Heart right ventricle (tissue), 16 donors: ENCODE data around the gene THAP7. TPM values are rescaled to one million over a fixed set of nuclear protein-coding genes. Genes with fewer than 3 reads are reported as not detected.
"Not testable (repeated sequence)": the region's sequence is repeated elsewhere in the genome, so short reads cannot be mapped to it uniquely, and the experiment has no call there.

ENCODE experiments used
- ATAC-seq, 8 donors: fragments of 200-7000 bp; cut with Tn5 transposase; one replicate each; pipeline ENCODE4 v1.9.1; 2020; ENCODE audit warnings: mild to moderate bottlenecking in 8 of 8, moderate library complexity in 8 of 8, moderate number of reproducible peaks in 1 of 8
- DNase-seq, 2 donors: peaks; one replicate each; pipeline ENCODE4 v3.0.0-alpha.2; 2020
- H3K27ac ChIP-seq, 10 donors: fragments of 200-600 bp; sonication (generic) in 2 of 10; one replicate each; pipeline versions ENCODE4 v1.5.0 to v1.8.0; 2020 to 2022; ENCODE audit warnings: mild to moderate bottlenecking in 3 of 10
- H3K27me3 ChIP-seq, 7 donors: fragments of 200-600 bp; one replicate each; pipeline ENCODE4 v1.8.0; 2021 to 2022; ENCODE audit warnings: mild to moderate bottlenecking in 2 of 7
- H3K36me3 ChIP-seq, 9 donors: fragments of 200-600 bp; sonication (generic) in 1 of 9; one replicate each; pipeline versions ENCODE4 v1.5.0 to v1.8.0; 2020 to 2022; ENCODE audit warnings: mild to moderate bottlenecking in 2 of 9
- H3K4me1 ChIP-seq, 9 donors: fragments of 200-600 bp; sonication (generic) in 1 of 9; one replicate each; pipeline versions ENCODE4 v1.5.0 to v1.8.0; 2020 to 2022; ENCODE audit warnings: mild to moderate bottlenecking in 4 of 9
- H3K4me3 ChIP-seq, 10 donors: fragments of 200-600 bp; sonication (generic) in 2 of 10; one replicate each; pipeline versions ENCODE4 v1.5.0 to v1.8.0; 2020 to 2022; ENCODE audit warnings: mild to moderate bottlenecking in 7 of 10, moderate library complexity in 2 of 10
- H3K9me3 ChIP-seq, 11 donors: fragments of 200-600 bp in 10 of 11; sonication (generic) in 2 of 11; one replicate each; pipeline versions ENCODE4 v1.5.0 to v1.8.0; 2013 to 2022; ENCODE audit warnings: mild to moderate bottlenecking in 2 of 11, control low read depth in 1 of 11, moderate library complexity in 1 of 11
- WGBS, 2 donors: extraction: QIAGEN DNeasy Blood & Tissue Kit; methylation state at CpG; one replicate each; pipeline ENCODE4 v1.1.7; 2013; ENCODE audit warnings: inconsistent platforms in 1 of 2; 5-methylcytosine and 5-hydroxymethylcytosine counted together
- intact Hi-C, 10 donors: fragments of 100-400 bp; cut with DNase I; formaldehyde crosslinking; loops; one replicate each; pipeline versions ENCODE4 v1.11.1 to v1.14.2; 2022
- polyA plus RNA-seq, 2 donors: library from polyadenylated mRNA; stranded (reverse); fragments of 200-250 nt; gene quantifications; one replicate each; pipeline ENCODE4 v1.2.3, GENCODE V29; 2013
- total RNA-seq, 10 donors: library from RNA; stranded (reverse); fragmentation: NEBNext Ultra II Directional in 3 of 10; extraction: Animal tissue kit (Norgen Biotek cat#: 25700) in 3 of 10; gene quantifications; one replicate each; pipeline versions ENCODE4 v1.2.1 to v1.2.4, GENCODE V29; 2021 to 2023
- TF ChIP-seq, protein P1 (sequence below), 9 donors: fragments of 200-600 bp; sonication (generic) in 2 of 9; IDR thresholded peaks; one replicate each; pipeline versions ENCODE4 v1.5.0 to v1.8.0; 2021 to 2022; ENCODE audit warnings: antibody characterized with exemption in 9 of 9, mild to moderate bottlenecking in 5 of 9, moderate library complexity in 1 of 9
- donor health status: Arrhythmogenic right ventricular cardiomyopathy.
- donor health status: ischemic (EF 13 %, LVEDD 7.1; RV severe dilation, severe dysfunction).
- donor health status: healthy with polysubstance abuse.
- donor health status: DM: no; HTN: yes; CAD: no.
- donor health status: DM: no; HTN: no; CAD: no.
- donor health status: ischemic (EF 25% LVEDD 6.9; RV normal size, moderate dysfunction).
- donor health status: ischemic (EF 25% LVEDD 5.7; RV mildly dilated, moderate dysfunction).
- donor health status: healthy.
- donor health status: DM: yes; HTN: yes; CAD: no.
- donor health status: Ischemic cardiomyopathy.
- donor health status: ischemic (EF 35%, LVEDD 5.7; RV mildly dilated, moderate dysfunction).
- donor health status: nonischemic (EF 11% LVEDD 7.7; RV severe dilation, severe dysfunction).
- donor health status: DM: yes; HTN: yes; CAD: no.
- donor health status: PGD.
- donor health status: ischemic (EF 29% LVEDD 5.4; RV normal size, mild dysfunction).
- donor health status: nonischemic (EF 23%, LVEDD 6.1; RV moderate dilation, normal function).

THAP7 gene
- total and polyA plus RNA-seq, 12 donors = 15.5 to 54.9 (median 18.1) TPM

DNA sequence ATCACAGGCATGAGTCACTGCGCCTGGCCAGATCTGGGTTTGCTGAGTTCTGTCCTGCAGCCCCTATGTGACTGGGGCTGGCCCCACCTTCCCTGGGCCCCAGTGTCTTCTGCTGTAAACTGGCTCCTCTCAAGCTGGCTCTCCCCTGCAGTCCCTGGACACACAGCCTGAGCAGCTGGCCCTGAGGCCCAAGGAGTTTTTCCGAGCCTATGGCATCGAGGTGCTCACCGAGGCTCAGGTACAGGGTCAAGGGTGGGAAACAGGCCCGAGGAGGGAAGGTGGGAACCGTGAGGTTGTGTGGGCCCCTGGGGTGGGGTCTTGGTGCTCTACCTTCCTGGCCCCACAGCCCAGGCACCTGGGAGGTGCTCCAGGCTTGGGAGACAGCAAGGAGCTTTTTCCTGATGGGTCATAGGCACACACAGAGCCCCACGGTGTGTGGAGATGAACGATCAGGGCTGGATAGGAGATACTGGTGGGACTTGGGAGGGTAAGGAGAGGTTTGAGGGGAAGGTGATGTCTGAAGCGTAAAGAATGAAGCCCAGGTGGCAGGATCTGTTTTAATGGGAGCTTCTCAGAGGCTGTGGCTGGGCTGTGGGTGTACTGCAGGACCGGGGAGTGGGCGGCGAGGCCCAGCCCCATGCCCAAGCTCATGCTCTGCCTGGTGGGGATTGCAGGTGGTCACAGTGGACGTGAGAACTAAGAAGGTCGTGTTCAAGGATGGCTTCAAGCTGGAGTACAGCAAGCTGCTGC is 26.2 kb downstream of the THAP7 start:
- Histone ChIP-seq H3K9me3 (peaks cover 0 to 10% (median 6%) of the 10 kb centered on the region in 11 donors), H3K27ac (no peak overlapping the region), H3K4me1 (peaks cover 7 to 29% (median 14%) of the 10 kb centered on the region in 9 donors), H3K4me3 (no peak overlapping the region), H3K27me3 (no peaks in the 10 kb centered on the region), H3K36me3 (no peaks in the 10 kb centered on the region)
- DNase-seq = no peak
- intact Hi-C loops = no loop called here
- 82 to 85% methylated on average over 14 of the region's 14 CpGs for WGBS, 2 donors
- no peak for ATAC-seq
- TF ChIP-seq, protein P1, sequence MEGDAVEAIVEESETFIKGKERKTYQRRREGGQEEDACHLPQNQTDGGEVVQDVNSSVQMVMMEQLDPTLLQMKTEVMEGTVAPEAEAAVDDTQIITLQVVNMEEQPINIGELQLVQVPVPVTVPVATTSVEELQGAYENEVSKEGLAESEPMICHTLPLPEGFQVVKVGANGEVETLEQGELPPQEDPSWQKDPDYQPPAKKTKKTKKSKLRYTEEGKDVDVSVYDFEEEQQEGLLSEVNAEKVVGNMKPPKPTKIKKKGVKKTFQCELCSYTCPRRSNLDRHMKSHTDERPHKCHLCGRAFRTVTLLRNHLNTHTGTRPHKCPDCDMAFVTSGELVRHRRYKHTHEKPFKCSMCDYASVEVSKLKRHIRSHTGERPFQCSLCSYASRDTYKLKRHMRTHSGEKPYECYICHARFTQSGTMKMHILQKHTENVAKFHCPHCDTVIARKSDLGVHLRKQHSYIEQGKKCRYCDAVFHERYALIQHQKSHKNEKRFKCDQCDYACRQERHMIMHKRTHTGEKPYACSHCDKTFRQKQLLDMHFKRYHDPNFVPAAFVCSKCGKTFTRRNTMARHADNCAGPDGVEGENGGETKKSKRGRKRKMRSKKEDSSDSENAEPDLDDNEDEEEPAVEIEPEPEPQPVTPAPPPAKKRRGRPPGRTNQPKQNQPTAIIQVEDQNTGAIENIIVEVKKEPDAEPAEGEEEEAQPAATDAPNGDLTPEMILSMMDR (IDR thresholded peaks at IDR 0.05) = no peak

DNA sequence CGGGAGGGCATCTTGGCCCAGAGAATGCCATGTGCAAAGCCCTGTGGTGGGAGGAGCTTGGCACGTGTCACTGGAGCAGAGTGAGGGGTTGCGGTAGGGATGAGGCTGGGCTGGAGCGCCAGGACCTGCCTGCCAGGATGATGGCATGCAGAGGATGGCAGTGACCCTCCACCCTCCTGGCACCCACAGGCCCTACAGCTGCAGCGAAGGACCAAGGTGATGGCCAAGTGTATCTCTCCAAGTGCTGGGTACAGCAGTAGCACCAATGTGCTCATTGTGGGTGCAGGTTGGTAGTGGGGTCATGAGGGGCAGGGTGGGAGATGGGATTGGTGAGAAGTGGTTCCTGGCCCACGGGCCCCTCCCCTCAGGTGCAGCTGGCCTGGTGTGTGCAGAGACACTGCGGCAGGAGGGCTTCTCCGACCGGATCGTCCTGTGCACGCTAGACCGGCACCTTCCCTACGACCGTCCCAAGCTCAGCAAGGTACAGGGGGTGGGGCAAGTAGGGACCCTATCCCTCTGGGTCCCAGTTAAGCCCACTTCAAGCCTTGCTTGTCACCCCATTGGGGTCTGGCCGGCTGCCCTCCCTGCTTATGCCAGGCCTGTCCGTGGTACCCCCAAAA is 27.5 kb downstream of the THAP7 start:
- no peak for ATAC-seq
- Histone ChIP-seq H3K4me3 (no peak overlapping the region), H3K27me3 (no peaks in the 10 kb centered on the region), H3K9me3 (peaks cover 0 to 10% (median 6%) of the 10 kb centered on the region in 11 donors), H3K36me3 (no peaks in the 10 kb centered on the region), H3K4me1 (peaks cover 0 to 19% (median 3%) of the 10 kb centered on the region in 9 donors), H3K27ac (no peak overlapping the region)
- no peak for DNase-seq
- 76 to 80% methylated on average over 16 of the region's 16 CpGs for WGBS, 2 donors
- intact Hi-C loops = no loop called here
- TF ChIP-seq, protein P1 (IDR thresholded peaks at IDR 0.05) = no peak

DNA sequence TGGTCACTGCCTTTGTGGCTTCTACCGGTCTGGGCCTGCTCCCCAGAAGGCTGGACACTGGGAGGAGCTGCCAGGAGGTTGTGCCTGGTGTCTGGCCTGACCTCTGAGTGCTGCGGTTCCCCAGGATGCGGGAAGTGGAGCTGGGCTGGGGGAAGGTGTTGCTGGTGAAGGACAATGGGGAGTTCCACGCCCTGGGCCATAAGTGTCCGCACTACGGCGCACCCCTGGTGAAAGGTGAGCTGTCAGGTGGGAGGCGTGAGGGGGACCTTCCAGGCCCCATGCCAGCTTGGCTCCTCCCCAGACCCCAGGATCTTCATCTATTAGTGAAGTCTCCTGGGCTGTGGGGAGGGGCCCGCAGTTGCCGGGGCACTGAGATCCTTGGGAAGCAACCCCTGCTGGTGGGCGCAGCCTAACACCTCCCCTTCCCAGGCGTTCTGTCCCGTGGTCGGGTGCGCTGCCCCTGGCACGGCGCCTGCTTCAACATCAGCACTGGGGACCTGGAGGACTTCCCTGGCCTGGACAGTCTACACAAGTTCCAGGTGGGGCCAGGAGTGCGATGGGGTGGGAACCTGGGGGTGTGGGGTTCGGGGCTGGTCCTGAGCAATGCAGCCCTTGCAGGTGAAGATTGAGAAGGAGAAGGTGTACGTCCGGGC is 28.2 kb downstream of the THAP7 start:
- ATAC-seq (no peak), DNase-seq (no peak)
- TF ChIP-seq, protein P1 (IDR thresholded peaks at IDR 0.05) = no peak
- intact Hi-C loops = no loop called here
- no peaks in the 10 kb centered on the region for H3K27me3 ChIP-seq
- no peak overlapping the region for H3K4me3 ChIP-seq
- peaks cover 0 to 7% (median 4%) of the 10 kb centered on the region in 11 donors for H3K9me3 ChIP-seq
- H3K27ac ChIP-seq = no peak overlapping the region
- peaks cover 0 to 18% (median 0%) of the 10 kb centered on the region in 9 donors for H3K4me1 ChIP-seq
- WGBS, 2 donors = 57 to 60% methylated on average over 21 of the region's 21 CpGs
- no peaks in the 10 kb centered on the region for H3K36me3 ChIP-seq

DNA sequence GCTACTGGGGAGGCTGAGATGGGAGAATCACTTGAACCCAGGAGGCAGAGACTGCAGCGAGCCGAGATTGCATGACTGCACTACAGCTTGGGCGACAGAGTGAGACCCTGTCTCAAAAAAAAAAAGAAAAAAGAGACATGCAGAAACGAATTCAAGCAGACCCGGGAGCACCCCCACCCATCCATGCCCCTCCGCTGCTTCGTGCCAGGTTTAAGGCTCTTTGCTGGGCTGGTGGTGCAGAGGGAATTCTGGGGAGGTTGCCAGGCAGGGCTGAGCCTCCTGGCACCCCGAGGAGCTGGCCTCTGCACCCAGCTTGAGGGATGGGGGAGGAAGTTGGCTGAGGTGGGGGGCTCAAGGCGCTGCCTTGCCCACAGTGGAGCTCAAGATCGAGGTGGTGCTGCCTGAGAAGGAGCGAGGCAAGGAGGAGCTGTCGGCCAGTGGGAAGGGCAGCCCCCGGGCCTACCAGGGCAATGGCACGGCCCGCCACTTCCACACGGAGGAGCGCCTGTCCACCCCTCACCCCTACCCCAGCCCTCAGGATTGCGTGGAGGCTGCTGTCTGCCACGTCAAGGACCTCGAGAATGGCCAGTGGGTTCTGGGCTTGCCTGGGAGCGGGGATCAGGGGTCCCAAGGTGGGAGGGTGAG is 28.9 kb downstream of the THAP7 start:
- H3K4me1 ChIP-seq = peaks cover 0 to 25% (median 0%) of the 10 kb centered on the region in 9 donors
- no peaks in the 10 kb centered on the region for H3K27me3 ChIP-seq
- H3K4me3 ChIP-seq = no peak overlapping the region
- ATAC-seq = no peak
- H3K9me3 ChIP-seq = no peaks in the 10 kb centered on the region
- intact Hi-C loops = no loop called here
- H3K36me3 ChIP-seq = no peaks in the 10 kb centered on the region
- 75 to 78% methylated on average over 20 to 21 of the region's 21 CpGs for WGBS, 2 donors
- DNase-seq = no peak
- no peak overlapping the region for H3K27ac ChIP-seq
- TF ChIP-seq, protein P1 (IDR thresholded peaks at IDR 0.05) = no peak

DNA sequence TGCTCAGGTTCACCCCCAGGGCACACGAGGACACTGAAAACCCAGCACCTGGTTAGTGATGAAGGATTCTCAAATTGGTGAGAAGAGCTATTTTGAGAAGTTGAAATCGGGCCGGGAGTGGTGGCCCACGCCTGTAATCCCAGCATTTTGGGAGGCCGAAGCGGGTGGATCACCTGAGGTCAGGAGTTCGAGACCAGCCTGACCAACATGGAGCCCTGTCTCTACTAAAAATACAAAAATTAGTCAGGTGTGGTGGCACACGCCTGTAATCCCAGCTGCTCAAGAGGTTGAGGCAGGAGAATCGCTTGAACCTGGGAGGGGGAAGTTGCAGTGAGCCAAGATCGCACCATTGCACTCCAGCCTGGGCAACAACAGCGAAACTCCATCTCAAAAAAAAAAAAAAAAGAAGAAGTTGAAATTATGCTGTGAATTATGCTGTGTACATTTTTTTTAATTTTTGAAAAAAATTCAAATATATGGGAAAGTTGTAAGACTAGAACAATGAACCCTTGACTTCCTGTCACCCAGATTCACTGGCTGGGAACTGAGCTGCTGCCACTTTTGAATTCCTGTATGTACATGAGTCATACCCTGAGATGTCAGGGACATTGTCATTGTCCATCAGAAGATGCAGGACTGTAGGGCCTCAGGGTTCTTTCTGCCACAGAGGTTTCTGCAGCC is 29.8 kb downstream of the THAP7 start:
- intact Hi-C loops, H3K27me3 ChIP-seq, H3K36me3 ChIP-seq, H3K9me3 ChIP-seq, H3K4me3 ChIP-seq, DNase-seq: not testable (repeated sequence)
- 82 to 86% methylated on average over 11 of the region's 11 CpGs for WGBS, 2 donors
- peak overlapping the region in 1 of 10 donors; percentile 2 for H3K27ac ChIP-seq
- peaks cover 0 to 25% (median 0%) of the 10 kb centered on the region in 9 donors for H3K4me1 ChIP-seq
- peak in 1 of 8 donors; percentile 35 for ATAC-seq
